ENCODE data around the gene GDAP2.

GDAP2 gene

GRCh38 chr1:117838911-117839310, 90.5 kb downstream of the GDAP2 start:
- DNase-seq: no peak

- DNase-seq: no peak
Observed at GRCh38 chr1:117836069-117836468, 93.4 kb downstream of the GDAP2 start.

GRCh38 chr1:117834416-117834815, 95.0 kb downstream of the GDAP2 start:
- no peak for DNase-seq

GRCh38 chr1:117832453-117832852, 97.0 kb downstream of the GDAP2 start:
- DNase-seq: no peak

- no peak for DNase-seq
Observed at GRCh38 chr1:117830222-117830621, 99.2 kb downstream of the GDAP2 start.

GRCh38 chr1:117828201-117828600, 101.2 kb downstream of the GDAP2 start:
- DNase-seq: no peak

GRCh38 chr1:117826540-117827078, 102.8 kb downstream of the GDAP2 start:
- no peak for DNase-seq

- DNase-seq: no peak
Observed at GRCh38 chr1:117826119-117826518, 103.3 kb downstream of the GDAP2 start.

- DNase-seq: no peak
Observed at GRCh38 chr1:117825414-117825813, 104.0 kb downstream of the GDAP2 start.

- no peak for DNase-seq
Observed at GRCh38 chr1:117824616-117825015, 104.8 kb downstream of the GDAP2 start.

GRCh38 chr1:117821774-117822482, 107.5 kb downstream of the GDAP2 start:
- DNase-seq: no peak

- no peak for DNase-seq
Observed at GRCh38 chr1:117821382-117821755, 108.1 kb downstream of the GDAP2 start.

- DNase-seq: no peak
Observed at GRCh38 chr1:117820694-117821381, 108.6 kb downstream of the GDAP2 start.

GRCh38 chr1:117820096-117820495, 109.3 kb downstream of the GDAP2 start:
- DNase-seq: no peak

GRCh38 chr1:117819301-117819700, 110.1 kb downstream of the GDAP2 start:
- no peak for DNase-seq

- no peak for DNase-seq
Observed at GRCh38 chr1:117818456-117818855, 111.0 kb downstream of the GDAP2 start.

- no peak for DNase-seq
Observed at GRCh38 chr1:117817629-117818028, 111.8 kb downstream of the GDAP2 start.

GRCh38 chr1:117815926-117816325, 113.5 kb downstream of the GDAP2 start:
- no peak for DNase-seq

- no peak for DNase-seq
Observed at GRCh38 chr1:117814856-117815797, 114.3 kb downstream of the GDAP2 start.

All from stimulated activated CD4-positive, alpha-beta T cell treated with anti-CD3 and anti-CD28 coated beads, Interleukin-4, amount 100 ng/mL, for 24 hours (primary cell).